GM20000 (cell line): ENCODE measurements around the gene BACH2.

Experiments used
- DNase-seq: peaks from one replicate; pipeline ENCODE4 v3.0.0; 2012; ENCODE audit warnings: low spot score
- TF ChIP-seq, protein P1 (sequence below): IDR thresholded peaks from 2 replicates; pipeline ENCODE4 v1.5.1; 2012; ENCODE audit warnings: mild to moderate bottlenecking, control low read depth; ENCODE audit errors: extremely low read depth, missing control alignments

Gene BACH2

DNA sequence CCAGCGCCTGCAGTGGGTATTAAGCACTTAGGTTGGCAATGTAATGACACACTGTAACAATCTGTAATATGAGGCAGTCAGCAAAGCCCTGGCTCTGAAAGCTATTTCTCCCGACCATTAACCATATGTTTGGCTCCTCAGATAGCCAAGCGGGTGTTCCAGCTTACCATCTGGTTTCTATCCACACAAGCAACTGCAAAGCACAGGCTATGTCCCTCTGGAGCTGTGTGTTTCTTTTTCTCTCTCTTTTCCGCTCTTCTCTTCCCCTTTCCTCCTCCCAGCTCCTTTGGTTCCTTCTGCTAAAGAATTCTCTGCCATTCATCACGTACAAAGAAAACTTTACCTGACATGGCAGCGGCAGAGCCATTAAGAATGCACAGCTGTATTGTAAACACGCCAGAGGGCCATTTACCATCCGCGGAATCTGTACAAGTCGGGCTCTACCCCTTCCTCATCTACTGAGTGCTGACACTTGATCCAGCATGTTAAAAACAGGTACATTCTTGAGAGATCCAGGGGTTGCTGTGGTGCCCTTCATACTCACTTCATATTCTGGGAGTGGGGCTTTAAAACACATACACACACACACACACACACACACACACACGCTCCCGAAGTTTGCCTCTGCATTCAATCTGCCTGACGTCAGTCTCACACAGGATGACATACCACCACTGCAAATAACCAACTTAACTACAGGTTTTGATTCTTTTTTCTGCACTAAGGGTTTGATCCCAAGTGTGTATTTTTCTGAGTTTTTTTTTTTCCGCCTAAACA, 77.2 kb downstream of the BACH2 start:
- no peak for DNase-seq
- TF ChIP-seq, protein P1, sequence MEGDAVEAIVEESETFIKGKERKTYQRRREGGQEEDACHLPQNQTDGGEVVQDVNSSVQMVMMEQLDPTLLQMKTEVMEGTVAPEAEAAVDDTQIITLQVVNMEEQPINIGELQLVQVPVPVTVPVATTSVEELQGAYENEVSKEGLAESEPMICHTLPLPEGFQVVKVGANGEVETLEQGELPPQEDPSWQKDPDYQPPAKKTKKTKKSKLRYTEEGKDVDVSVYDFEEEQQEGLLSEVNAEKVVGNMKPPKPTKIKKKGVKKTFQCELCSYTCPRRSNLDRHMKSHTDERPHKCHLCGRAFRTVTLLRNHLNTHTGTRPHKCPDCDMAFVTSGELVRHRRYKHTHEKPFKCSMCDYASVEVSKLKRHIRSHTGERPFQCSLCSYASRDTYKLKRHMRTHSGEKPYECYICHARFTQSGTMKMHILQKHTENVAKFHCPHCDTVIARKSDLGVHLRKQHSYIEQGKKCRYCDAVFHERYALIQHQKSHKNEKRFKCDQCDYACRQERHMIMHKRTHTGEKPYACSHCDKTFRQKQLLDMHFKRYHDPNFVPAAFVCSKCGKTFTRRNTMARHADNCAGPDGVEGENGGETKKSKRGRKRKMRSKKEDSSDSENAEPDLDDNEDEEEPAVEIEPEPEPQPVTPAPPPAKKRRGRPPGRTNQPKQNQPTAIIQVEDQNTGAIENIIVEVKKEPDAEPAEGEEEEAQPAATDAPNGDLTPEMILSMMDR = no peak

DNA sequence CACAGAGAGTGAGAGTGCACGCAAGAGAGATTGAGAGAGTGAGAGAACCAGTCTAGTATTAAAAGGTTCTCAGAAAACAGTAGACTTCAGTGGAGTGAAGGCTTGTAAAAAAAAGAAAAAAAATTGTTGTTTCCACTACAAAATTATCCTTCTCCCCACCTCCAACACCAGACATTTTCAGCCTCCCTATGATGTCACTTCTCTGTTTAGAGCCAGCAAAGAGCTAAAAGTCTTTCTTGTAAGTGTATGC, 77.8 kb downstream of the BACH2 start:
- TF ChIP-seq, protein P1 = no peak
- no peak for DNase-seq

DNA sequence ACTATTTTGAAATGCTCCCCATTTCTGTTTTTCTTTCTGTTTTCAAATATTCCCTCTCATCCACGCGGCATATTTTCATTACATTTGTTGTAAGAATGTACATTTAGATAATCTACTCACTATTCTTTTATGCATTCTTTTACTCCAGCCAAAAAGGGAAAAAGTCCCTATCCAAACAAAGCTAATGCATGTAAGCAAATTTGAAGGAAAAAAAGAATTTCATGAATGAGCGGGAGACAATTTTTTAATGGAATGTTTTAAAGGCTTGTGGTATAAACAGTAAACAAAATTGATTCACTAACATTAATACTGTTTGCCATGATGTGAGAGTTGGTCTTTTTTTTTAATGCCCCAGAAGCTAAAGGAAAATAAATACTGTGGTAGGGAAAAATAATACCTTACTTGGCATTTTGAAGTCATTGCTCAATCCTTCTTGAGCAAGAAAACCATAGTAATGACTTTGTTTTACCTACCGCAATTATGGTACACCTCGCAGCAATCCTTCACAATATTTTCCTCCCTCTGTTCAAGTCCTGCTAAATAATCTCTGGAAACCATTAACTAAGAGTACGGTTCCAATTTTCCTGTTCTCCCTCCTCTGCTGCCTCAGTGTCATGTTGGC, 79.0 kb downstream of the BACH2 start:
- TF ChIP-seq, protein P1 = no peak
- DNase-seq = no peak

DNA sequence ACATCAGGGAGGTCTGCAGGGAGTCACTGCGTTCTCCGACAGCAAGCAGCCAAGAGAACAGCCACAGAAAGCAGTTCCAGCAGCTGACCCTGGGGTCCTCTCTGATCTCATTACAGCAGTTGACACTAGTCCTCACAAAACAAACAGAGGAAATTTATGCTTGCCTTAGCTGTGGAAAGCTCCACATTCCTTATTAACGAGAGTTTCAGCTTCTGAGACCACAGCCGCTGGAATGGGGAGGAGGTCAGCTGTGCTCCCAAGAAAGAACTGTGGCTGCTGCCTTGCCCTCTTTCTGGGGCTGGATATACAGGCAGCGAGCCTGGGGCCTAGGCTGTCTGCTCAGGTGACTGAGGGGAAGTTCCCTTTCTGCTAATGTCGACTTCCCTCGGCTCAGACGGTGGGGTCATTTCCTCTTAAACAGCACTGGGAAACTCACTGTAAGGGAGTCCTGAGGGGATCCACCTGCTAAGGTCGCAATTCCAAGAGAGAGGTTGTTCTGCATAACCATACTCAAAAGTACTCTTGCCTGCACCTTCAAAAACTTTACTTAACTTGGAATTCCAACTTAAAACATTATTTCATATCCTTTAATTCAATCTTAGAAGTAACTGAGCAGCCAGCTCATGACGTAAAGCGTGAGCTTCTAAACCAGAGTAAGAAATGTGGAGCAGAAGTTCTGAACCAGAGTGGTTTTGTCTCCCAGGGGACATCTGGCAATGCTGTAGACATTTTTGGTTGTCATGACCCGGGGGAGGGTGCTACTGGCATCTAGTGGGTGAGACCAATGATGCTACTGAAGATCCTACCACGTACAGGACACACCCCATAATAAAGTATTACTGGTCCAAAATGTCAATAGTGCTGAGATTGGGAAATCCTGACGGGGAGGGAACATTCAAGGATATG, 80.3 kb downstream of the BACH2 start:
- TF ChIP-seq, protein P1 = no peak
- DNase-seq = peak; percentile 8

DNA sequence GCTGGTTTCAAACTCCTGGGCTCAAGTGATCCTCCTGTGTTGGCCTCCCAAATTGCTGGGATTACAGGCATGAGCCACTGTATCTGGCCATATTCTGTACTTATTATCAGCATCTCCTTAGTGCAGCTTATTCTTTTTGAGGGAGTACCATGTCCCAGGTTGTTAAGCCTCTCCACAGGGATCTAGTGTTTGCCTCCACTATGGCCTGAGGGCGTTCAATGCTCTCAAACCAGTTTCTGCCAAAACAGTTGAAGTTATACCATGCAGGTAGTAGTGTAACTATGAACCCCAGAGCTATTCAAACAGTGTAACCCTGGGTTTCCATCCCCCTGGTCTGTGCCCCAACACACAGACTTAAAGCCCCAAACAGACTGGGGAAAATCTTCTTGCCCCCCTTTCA, 81.7 kb downstream of the BACH2 start:
- DNase-seq = no peak
- TF ChIP-seq, protein P1 = no peak

DNA sequence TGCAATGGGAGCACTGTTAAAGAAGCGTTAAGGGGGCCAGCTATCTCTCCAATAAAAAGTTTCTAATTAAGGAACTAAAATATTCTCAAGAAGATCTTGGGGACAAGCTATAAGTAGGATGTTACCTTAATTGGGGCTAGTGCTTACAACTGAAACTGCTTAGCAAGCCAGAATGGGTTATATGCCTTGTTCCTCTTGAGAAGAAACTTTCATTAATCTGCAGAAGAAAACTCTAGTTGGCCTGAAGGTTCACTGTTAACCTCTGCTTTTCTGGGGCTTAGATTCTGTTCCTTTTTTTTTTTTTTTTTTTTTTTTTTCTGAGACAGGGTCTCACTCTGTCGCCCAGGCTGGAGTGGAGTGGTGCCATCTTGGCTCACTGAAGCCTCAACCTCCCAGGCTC, 82.2 kb downstream of the BACH2 start:
- TF ChIP-seq, protein P1 = no peak

DNA sequence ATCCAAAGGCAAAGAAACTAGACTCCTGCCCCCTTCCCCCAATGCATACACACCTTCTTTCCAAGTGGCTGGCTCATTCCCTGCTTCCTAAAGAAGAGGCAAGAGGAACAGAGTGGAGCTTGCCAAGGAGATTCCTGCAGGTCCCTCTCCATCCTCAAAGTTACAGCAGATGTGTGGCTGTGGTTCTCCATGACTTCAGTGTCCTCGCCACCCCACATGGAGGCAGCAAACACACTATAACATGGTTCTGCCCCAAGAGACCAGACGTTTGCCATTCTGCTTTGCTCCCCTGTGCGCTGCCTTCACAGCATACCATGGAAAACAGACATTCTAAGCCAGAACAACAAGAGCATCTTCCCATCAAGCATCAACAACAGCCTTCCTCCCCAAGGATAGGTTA, 84.4 kb downstream of the BACH2 start:
- no peak for DNase-seq

More for the DNA sequence above, 82.2 kb downstream of the BACH2 start:
- DNase-seq = no peak

More for the DNA sequence above, 84.4 kb downstream of the BACH2 start:
- TF ChIP-seq, protein P1 = no peak
